NCI-H345 treated with DMSO at 0.1 percent for 48 hours (cell line): ENCODE measurements around the gene THSD8.

Experiments used
- DNase-seq: peaks from one replicate; lab custom pipeline; 2025; ENCODE audit not compliant: unreplicated experiment; lab: John Stamatoyannopoulos, UW

THSD8 gene

DNA sequence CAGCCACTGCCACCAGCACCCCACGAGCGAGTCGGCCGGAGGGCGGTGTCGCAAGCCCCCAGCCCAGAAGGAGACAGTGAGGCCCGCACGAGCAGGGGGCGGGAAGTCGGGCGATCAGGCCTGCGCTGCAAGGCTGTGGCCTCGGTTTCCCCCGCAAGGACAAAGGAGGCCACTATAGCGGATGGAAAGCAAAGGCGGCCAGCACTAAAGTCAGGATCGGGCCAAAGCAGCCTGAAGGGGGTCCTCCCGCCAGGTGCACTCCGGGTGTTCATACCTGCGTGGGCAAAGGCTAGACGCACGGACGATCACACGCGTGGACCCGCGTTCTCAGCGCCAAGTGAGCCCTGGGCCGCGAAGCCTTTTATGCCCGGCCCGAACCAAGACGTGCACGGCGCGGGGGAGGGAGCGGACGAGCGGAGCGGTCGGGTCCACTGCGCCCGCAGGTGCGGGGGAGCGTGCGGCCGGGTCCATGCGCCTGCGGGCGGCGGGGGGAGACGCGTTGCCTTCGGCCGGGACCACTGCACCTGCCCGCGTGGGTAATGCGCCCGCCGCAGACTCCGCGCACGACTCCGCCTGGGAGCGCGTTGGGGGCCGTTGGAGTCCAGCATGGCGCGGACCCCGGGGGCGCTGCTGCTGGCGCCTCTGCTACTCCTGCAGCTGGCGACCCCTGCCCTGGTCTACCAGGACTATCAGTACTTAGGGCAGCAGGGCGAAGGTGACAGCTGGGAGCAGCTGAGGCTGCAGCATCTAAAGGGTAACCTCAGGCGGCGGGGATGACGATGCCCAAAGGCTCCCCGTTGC is at the start of gene THSD8, which contains the start of gene PRDX2:
Gene THSD8 (plus strand): TSS at position 604 of the 801 bp plus-strand sequence. CDS start 3 bp downstream, at position 607.
Gene PRDX2 (minus strand): TSS at position 335 of the 801 bp plus-strand sequence. CDS start 539 bp downstream, outside the sequence.
- no peak for DNase-seq

- no peak for DNase-seq
Measured at GRCh38 chr19:12754465-12755196, 47.2 kb upstream of the THSD8 start.

DNA sequence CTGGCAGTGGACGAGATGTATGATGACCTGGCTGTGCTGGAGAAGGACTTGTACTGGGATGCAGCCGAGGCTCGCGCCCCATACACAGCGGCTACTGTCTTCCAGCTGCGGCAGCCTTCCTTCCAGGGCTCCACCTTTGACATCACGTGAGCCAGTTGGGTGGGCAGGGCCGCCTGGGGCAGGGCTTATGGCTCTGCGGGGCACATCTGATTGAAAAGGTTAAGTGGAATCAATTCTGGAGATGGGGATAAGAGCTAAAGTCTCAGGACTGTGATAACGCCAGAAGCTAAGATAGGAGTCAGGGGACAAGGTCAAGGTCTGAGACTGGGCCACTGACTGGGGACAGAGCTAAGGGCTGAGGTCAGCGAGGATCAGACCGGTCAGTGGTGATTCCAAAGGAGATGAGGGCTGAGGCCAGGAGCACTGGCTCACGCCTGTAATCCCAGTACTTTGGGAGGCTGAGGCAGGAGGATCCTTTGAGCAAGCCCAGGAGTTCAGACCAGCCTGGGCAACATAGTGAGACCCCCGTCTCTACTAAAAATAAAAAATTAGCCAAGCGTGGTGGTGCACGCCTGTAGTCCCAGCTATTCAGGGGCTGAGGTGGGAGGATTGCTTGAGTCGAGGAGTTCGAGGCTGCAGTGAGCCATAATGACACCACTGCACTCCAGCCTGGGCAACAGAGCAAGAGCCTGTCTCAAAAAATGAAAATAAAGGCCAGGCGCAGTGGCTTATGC is 45.6 kb upstream of the THSD8 start:
- DNase-seq = no peak

GRCh38 chr19:12757544-12758274 is 44.2 kb upstream of the THSD8 start:
- no peak for DNase-seq

GRCh38 chr19:12759686-12760085 is 42.2 kb upstream of the THSD8 start:
- no peak for DNase-seq

DNA sequence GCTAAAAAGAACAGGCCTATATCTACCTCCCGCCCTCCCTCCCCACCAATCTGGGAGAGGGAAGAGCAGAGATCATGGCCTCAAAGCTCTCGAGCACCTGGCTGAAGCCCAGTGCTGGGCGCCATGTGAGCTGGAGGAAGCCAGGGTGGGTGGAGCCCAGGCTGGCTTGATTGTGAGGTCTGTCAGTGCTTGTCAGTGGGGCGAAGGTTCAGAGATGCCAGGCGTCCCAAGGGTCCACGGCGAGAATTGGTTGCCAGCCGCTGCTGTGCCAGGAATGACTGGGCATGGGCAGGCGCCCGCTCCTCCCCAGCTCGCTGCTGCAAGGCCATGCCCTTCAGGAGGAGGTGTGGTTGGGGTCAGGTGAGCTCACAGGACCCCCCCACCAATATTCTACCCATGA is 38.8 kb upstream of the THSD8 start:
- no peak for DNase-seq

- no peak for DNase-seq
Measured at GRCh38 chr19:12764698-12765097, 37.2 kb upstream of the THSD8 start.

DNA sequence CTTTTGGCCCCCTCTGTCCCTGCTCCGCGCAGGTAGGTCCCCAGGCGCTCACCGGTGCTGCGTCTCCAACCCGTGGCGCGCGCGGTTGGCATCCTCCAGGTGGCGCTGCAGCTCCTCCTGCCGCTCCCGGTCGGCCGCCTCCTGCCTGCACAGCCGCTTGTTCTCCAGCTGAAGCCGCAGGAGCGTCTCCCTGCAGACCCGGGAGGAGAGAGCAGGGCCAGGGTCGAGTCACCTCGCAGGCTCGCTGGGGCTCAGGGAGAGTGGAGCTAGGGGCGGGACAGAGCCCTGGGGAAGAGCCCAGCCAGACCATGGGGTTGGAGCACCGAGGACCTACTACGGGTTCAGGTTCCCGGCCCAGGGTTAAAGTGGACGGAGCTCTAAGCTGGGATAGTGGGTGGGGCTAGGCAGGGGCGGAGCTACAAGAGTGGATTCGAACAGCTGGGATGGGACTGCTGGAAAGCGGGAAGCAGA is 35.8 kb upstream of the THSD8 start:
- DNase-seq = no peak

GRCh38 chr19:12767150-12767549 is 34.7 kb upstream of the THSD8 start:
- DNase-seq = no peak

GRCh38 chr19:12767666-12768065 is 34.2 kb upstream of the THSD8 start:
- DNase-seq = no peak

- no peak for DNase-seq
Measured at GRCh38 chr19:12769689-12770088, 32.2 kb upstream of the THSD8 start.

DNA sequence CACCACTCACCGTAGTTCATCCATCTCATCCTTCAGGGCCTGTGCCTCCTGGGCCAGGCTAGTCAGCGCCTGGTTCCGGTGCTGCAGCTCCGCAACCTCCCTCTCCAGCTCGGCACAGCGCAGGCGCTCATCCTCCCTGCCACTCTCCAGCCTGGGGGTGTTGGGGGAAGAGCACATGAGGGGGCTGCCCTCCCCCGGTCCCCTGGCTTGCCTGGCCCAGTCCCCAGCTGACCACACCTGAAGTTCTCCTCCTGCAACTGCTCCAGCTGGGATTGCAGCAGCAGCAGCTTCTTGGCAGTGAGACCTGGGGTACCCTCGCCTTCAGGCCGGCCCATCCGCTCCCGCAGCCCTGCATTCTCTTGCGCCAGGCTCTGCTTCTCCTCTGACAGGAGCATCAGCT is 30.9 kb upstream of the THSD8 start:
- no peak for DNase-seq

DNA sequence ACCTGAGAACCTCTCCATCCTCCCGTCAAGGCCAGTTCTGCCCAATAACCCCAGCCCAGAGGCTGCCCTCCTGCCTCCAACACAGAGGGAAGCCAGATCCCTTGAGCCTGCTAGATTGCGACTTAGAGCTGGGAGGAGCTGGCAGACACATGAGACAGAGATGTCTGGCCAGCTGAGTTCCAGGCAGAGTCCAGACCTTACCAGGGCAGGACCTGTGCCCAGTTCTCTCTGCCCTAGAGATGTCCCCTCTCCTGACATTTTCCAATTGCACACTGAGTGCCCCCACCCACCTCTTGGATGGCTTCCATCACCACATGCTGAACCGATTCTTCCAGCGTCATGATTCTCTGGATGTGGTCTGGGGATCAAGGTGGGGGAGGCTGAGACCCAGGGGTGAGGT is 29.5 kb upstream of the THSD8 start:
- no peak for DNase-seq

GRCh38 chr19:12773571-12773970 is 28.3 kb upstream of the THSD8 start:
- no peak for DNase-seq

DNA sequence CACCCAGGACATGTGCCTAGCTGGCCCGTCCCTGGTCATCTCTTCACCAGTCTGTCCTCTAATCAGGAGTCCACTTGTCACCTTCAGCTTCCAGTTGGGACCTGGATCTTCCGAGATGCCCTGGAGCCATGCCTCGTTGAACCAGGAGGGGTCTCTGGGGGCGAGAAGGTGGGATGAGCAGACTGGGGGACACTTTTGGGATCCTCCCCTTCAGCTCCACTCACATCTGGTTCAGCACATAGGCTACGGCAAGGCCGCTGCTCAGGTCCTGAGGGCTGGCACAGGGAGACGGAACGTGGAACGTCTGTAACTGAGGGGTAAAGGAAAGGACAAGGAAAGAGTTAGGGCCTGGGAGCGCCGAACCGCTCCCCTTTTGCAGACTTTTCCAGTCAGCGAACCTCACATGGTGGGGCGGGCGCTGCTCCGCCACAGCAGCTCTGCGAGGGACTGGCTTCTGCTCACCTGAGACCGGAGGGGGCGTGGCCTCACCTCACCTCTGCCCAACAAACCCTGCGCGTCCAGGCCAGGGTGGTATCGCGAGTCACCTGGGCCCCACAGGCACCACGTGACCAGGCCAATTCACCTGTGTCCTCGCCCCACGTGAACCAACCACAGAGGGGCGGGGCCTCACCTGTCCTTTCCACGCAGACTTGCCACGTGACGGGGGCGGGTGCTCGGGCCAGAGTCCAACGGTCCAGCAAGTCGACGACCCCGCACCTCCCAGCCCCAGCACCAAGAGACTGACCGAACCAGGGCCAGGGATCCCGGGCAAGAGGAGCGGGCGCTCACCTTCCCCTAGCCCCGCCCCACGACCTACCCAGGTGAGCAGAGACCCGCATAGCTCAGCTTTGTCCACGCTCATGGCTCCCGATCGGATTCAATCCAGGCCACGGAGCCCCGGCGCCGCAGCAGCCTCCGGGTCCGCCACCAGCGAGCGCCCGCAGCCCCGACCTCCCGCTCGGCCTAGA is 27.0 kb upstream of the THSD8 start, which contains the start of gene HOOK2:
Gene HOOK2 (minus strand): TSS at position 965 of the 968 bp plus-strand sequence. CDS start 103 bp downstream, at position 862.
- peak; percentile 24 for DNase-seq

DNA sequence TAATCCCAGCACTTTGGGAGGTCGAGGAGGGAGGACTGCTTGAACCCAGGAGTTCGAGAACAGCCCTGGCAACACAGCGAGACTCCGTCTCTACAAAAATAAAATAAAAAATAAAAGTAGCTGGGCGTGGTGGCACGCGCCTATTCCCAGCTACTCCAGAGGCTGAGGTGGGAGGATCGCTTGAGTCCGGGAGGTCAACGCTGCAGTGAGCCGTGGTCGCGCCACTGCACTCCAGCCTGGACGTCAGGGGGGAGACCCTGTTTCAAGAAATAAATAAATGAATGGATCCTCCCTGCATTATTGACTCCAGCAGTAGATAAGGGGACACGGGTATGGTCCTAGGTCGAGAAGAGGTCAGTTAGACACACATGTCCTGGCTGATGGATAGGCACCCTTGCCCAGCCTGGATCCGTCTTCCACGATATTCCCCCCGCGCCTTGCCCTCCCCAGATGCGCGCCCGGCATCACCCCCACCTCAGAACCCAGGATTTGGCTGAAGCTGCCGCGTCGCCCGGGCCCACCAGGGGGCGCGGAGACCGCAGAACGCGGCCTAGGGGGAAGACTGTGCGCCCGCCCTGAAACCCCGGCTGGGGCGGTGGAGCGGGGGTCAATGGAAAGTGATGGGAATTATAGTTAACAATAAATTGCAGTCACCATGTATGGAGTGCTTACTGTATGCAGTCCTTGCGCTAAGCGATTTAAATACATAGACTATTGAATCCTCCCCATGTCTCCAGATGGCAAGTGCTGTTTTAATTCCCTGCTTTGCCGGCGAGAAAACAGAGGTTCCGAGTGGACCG is 24.5 kb upstream of the THSD8 start:
- DNase-seq = no peak

DNA sequence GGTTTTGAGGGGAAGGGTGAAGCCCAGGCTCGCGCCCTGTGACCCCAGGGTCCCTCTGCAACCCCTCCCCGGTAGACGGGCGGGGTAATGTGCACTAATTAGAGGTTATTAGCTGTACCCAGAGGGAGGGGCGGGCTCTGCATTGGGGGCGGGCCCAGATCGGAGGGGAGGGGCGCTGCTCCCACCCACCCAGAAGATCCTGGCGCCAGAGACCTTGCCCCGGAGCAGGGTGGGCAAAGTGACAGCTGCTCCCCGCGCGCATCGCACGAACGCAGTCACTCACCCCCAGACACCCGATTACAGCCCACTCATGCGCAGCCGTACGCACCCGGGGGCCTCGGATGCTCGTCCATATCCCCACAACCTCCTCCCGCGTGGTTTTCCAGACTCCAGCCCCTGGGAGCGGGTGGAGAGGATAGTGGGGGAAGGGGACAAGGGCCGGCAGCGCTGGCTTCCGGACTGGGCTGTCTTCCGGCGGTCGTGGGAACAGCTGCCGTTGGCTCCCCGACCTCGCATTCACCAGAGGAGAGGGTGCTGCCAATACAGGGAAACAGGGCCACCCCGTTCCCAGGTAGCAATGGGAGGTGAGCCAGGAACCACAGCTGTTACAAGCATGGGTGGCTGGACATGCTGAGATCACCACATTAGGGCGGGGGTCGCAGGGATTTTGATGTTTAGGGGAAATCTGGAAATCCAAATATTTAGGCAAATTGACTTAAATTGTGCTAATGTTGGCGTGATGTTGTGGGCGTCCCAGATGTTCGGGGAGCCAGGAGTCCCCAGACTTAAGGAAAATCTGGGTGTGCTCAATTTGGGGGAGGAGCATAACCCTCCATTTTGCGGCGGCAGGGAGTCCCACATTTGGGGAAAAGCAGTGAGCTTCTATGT is 23.6 kb upstream of the THSD8 start:
- DNase-seq = no peak

GRCh38 chr19:12778905-12779161 is 23.0 kb upstream of the THSD8 start:
- no peak for DNase-seq
